Esophagus squamous epithelium (tissue), 5 donors: ENCODE data around the gene DISP3. TPM values are rescaled to one million over a fixed set of nuclear protein-coding genes. Genes with fewer than 3 reads are reported as not detected.

Experiments
- DNase-seq: peaks from one replicate; lab custom pipeline; 2025; lab: John Stamatoyannopoulos, UW
- H3K27ac ChIP-seq, 4 donors: fragments of 200-600 bp; sonication (generic); one replicate each; pipeline ENCODE4 v1.5.1; 2016 to 2019; ENCODE audit warnings: mild to moderate bottlenecking in 1 of 4
- H3K27me3 ChIP-seq, 4 donors: fragments of 200-600 bp; sonication (generic); 1 replicate in 3 of 4; 2 replicates in 1 of 4; pipeline versions ENCODE4 v1.5.1 to v1.6.0; 2017 to 2021; ENCODE audit warnings: antibody characterized with exemption in 1 of 4
- H3K36me3 ChIP-seq, 3 donors: fragments of 200-600 bp; sonication (generic); one replicate each; pipeline ENCODE4 v1.5.1; 2016 to 2019
- H3K4me1 ChIP-seq, 3 donors: fragments of 200-600 bp; sonication (generic); one replicate each; pipeline ENCODE4 v1.5.1; 2017 to 2019
- H3K4me3 ChIP-seq, 4 donors: fragments of 200-600 bp; sonication (generic); 1 replicate in 3 of 4; 2 replicates in 1 of 4; pipeline ENCODE4 v1.5.1; 2016 to 2019; ENCODE audit warnings: mild to moderate bottlenecking in 2 of 4, moderate library complexity in 1 of 4
- H3K9me3 ChIP-seq, 3 donors: fragments of 200-600 bp; sonication (generic); one replicate each; pipeline ENCODE4 v1.5.1; 2016 to 2019
- POLR2A ChIP-seq, 4 donors: fragments of 450-650 bp; IDR thresholded peaks; one replicate each; pipeline ENCODE4 v1.6.1; 2017; ENCODE audit warnings: antibody characterized with exemption in 4 of 4, mild to moderate bottlenecking in 4 of 4, moderate library complexity in 3 of 4
- WGBS, 2 donors: methylation state at CpG; one replicate each; pipeline ENCODE4 v1.1.5; 2018; 5-methylcytosine and 5-hydroxymethylcytosine counted together
- intact Hi-C: fragments of 100-400 bp; cut with DNase I; formaldehyde crosslinking; loops from one replicate; pipeline ENCODE4 v1.15.0; 2022
- total RNA-seq, 4 donors: library from RNA; depleted of rRNA; stranded (reverse); fragments of >200 nt; gene quantifications; one replicate each; pipeline ENCODE4 v1.1.0, GENCODE V29; 2016
- TF ChIP-seq, protein P1 (sequence below), 6 experiments: fragments of 450-650 bp in 4 of 6; fragments of 200-600 bp in 2 of 6; sonication (generic) in 2 of 6; IDR thresholded peaks; one replicate each; pipeline ENCODE4 v1.5.1; 2016 to 2019; ENCODE audit warnings: antibody characterized with exemption in 6 of 6, mild to moderate bottlenecking in 4 of 6, moderate library complexity in 4 of 6
- donor health status: DM: yes; HTN: yes; CAD: no.

The DISP3 gene, protein sequence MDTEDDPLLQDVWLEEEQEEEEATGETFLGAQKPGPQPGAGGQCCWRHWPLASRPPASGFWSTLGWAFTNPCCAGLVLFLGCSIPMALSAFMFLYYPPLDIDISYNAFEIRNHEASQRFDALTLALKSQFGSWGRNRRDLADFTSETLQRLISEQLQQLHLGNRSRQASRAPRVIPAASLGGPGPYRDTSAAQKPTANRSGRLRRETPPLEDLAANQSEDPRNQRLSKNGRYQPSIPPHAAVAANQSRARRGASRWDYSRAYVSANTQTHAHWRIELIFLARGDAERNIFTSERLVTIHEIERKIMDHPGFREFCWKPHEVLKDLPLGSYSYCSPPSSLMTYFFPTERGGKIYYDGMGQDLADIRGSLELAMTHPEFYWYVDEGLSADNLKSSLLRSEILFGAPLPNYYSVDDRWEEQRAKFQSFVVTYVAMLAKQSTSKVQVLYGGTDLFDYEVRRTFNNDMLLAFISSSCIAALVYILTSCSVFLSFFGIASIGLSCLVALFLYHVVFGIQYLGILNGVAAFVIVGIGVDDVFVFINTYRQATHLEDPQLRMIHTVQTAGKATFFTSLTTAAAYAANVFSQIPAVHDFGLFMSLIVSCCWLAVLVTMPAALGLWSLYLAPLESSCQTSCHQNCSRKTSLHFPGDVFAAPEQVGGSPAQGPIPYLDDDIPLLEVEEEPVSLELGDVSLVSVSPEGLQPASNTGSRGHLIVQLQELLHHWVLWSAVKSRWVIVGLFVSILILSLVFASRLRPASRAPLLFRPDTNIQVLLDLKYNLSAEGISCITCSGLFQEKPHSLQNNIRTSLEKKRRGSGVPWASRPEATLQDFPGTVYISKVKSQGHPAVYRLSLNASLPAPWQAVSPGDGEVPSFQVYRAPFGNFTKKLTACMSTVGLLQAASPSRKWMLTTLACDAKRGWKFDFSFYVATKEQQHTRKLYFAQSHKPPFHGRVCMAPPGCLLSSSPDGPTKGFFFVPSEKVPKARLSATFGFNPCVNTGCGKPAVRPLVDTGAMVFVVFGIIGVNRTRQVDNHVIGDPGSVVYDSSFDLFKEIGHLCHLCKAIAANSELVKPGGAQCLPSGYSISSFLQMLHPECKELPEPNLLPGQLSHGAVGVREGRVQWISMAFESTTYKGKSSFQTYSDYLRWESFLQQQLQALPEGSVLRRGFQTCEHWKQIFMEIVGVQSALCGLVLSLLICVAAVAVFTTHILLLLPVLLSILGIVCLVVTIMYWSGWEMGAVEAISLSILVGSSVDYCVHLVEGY (N-terminal part only)
- under 1 TPM in 1 of 4 donors, not detected in 3; 0.67 TPM for total RNA-seq

DNA sequence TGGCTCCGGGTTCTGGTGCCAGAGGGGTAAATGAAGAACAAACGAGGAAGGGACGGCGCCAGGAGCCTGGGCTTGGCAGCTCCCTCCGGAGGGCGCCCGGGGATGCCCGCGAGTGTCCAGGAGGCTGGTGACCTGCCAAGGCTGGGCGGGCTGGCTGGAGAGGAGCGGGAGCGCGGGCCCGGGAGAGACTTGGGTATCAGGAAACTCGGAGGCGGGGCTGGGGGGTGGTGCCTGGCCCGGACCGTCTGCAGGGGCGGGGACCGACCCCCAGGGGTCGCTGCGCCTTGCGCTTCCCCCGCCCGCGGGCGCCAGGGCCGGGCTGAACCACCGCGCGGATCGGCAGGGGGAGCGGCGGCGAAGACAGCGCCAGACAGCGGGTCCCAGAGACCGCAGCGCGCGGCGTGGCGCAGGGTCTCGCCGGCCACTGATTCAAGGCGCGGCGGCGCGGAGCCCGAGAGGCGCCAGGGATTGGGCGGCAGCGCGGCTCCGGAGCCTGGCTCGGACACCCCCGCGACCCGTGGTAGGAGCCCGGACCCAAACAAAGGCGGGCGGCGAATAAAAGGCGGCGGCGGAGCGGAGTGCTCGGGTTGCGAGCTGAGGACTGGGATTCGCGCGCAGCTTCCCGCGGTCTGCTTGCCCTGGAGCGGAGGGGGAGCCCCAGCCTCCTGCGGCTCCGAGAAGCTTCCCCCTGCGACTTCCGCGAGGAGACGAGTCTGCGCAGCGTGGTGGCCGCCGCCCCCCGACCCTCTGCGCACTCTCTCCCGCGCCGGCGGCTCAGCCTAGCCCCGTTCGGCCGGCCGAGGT, at the start of gene DISP3:
DISP3 (plus strand) TSS at position 585 of the 804 bp plus-strand sequence. CDS start 21,838 bp downstream, outside the sequence.
- no peak for DNase-seq
- Histone ChIP-seq H3K9me3 (no peaks in the 10 kb centered on the region), H3K27me3 (peaks cover 8 to 100% (median 22%) of the 10 kb centered on the region in 4 donors), H3K4me3 (peak within 1 kb of the TSS; percentile 26 to 63 (median 42)), H3K4me1 (peaks cover 13 to 21% (median 14%) of the 10 kb centered on the region in 3 donors), H3K27ac (no peak within 1 kb of the TSS), H3K36me3 (no peaks in the 10 kb centered on the region)
- intact Hi-C loops, result no loop called here
- 0% methylated on average over 3 of the region's 96 CpGs; no CpG with 5 or more reads in 1 of the 2 donors for WGBS, 2 donors
- no peak for TF ChIP-seq POLR2A (IDR thresholded peaks at IDR 0.05)
- TF ChIP-seq, protein P1, sequence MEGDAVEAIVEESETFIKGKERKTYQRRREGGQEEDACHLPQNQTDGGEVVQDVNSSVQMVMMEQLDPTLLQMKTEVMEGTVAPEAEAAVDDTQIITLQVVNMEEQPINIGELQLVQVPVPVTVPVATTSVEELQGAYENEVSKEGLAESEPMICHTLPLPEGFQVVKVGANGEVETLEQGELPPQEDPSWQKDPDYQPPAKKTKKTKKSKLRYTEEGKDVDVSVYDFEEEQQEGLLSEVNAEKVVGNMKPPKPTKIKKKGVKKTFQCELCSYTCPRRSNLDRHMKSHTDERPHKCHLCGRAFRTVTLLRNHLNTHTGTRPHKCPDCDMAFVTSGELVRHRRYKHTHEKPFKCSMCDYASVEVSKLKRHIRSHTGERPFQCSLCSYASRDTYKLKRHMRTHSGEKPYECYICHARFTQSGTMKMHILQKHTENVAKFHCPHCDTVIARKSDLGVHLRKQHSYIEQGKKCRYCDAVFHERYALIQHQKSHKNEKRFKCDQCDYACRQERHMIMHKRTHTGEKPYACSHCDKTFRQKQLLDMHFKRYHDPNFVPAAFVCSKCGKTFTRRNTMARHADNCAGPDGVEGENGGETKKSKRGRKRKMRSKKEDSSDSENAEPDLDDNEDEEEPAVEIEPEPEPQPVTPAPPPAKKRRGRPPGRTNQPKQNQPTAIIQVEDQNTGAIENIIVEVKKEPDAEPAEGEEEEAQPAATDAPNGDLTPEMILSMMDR (IDR thresholded peaks at IDR 0.05), result peak in 5 of 6 experiments; percentile 18 to 54 (median 38)

DNA sequence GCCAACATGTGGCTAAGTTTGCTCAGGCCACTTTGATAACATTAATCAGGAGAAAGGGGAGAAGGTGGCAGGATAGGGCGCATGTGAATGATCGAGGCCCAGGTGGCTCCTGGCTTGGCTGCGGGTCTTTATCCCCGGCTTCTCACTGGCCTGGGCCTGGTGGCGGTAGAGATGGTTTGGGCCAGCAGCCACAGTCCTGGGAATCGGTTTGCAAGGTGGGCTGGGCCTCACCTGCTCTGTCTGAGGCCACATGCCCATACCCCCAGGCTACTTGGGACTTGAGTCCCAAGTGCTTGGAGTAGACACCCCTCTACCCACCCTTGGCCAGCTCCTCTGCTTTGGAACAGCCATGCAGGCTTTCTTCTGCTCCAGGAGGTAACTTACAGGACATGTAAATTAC, 49.7 kb upstream of the DISP3 start:
- WGBS, 2 donors, result 84 to 95% methylated on average over 4 of the region's 6 CpGs
- TF ChIP-seq, protein P1 (IDR thresholded peaks at IDR 0.05), result no peak
- Histone ChIP-seq H3K4me1 (no peaks in the 10 kb centered on the region), H3K36me3 (no peaks in the 10 kb centered on the region), H3K27ac (no peak overlapping the region), H3K9me3 (no peaks in the 10 kb centered on the region), H3K27me3 (peaks cover 0 to 22% (median 0%) of the 10 kb centered on the region in 4 donors), H3K4me3 (no peak overlapping the region)
- intact Hi-C loops, result no loop called here
- DNase-seq, result no peak

DNA sequence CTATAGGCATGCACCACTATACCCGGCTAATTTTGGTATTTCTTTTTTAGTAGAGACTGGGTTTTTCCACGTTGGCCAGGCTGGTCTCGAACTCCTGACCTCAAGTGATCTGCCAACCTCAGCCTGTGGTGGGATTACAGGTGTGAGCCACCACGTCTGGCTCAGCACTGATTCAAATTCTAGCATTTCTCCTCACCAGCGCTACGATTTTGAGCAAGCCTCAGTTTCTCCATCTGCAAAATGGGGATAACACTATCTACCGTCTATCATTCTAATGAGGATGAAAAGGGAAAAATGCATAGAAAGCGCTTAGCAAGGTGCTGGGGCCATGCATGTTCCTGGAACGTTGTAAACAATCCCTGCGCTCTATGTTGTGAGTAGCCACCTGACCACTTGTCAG, 49.0 kb upstream of the DISP3 start:
- H3K4me1 ChIP-seq, result no peaks in the 10 kb centered on the region
- DNase-seq, result no peak
- TF ChIP-seq, protein P1 (IDR thresholded peaks at IDR 0.05), result no peak
- TF ChIP-seq POLR2A (IDR thresholded peaks at IDR 0.05), result no peak
- H3K9me3 ChIP-seq, result no peaks in the 10 kb centered on the region
- no peak overlapping the region for H3K4me3 ChIP-seq
- H3K27ac ChIP-seq, result no peak overlapping the region
- peaks cover 0 to 22% (median 0%) of the 10 kb centered on the region in 4 donors for H3K27me3 ChIP-seq
- no peaks in the 10 kb centered on the region for H3K36me3 ChIP-seq
- 72 to 75% methylated on average over 10 of the region's 10 CpGs for WGBS, 2 donors
- intact Hi-C loops, result no loop called here

DNA sequence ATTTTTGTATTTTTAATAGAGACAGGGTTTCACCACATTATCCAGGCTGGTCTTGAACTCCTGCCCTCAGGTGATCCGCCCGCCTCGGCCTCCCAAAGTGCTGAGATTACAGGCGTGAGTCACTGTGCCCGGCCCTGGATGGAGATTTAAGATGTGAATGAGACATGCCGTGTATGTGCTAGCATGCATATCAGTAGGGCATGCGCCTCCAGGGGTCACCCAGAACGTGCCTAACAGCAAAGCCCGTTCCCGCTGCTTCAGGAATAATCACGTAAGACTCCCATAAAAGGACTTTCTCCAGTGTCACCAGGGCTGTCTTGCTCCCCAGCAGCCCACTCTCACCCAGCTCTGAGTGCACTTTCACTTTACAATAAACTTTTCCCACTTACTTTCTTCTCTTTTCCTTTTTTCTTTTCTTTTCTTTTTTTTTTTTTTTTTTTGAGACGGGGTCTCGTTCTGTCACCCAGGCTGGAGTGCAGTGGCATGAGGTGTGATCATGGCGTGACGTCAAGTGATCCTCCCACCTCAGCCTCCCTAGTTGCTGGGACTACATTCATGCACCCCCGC, 46.9 kb upstream of the DISP3 start:
- intact Hi-C loops, result no loop called here
- no peak for TF ChIP-seq POLR2A (IDR thresholded peaks at IDR 0.05)
- TF ChIP-seq, protein P1 (IDR thresholded peaks at IDR 0.05), result no peak
- Histone ChIP-seq H3K36me3 (no peaks in the 10 kb centered on the region), H3K9me3 (no peaks in the 10 kb centered on the region), H3K4me3 (no peak overlapping the region), H3K4me1 (no peaks in the 10 kb centered on the region), H3K27ac (no peak overlapping the region), H3K27me3 (peaks cover 0 to 33% (median 0%) of the 10 kb centered on the region in 4 donors)
- WGBS, 2 donors, result 59 to 61% methylated on average over 5 to 14 of the region's 16 CpGs
- DNase-seq, result no peak
